22Rv1 (cell line): ENCODE data around the gene TP53AIP1.

Experiments
- ZFX ChIP-seq: fragments of 450-650 bp; IDR thresholded peaks from 2 replicates; pipeline ENCODE4 v1.6.1; 2017; ENCODE audit warnings: antibody characterized with exemption, borderline replicate concordance
- TF ChIP-seq, protein P1 (sequence below): fragments of 450-650 bp; IDR thresholded peaks from 2 replicates; pipeline ENCODE4 v1.5.1; 2017; ENCODE audit warnings: mild to moderate bottlenecking

DNA sequence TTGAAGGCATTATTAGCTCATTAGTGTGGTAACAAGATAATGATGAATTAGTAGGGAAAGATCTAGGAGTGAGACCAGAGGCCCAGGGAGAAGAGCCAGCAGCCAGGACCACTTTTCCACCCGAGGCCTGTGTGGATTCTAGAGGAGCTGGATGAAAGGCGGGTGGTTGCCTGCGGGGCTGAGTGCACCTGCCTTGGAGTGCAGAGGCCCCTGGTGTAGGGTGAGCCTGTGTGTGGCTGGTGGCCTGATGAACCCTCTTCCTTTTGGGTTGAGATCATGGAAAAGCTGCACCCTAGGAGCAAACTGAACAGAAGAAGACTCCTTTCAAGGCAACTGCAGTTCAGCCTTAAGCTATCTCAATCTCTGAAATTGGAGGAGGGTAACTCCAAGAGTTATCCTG, 5.9 kb upstream of the TP53AIP1 start:
- TF ChIP-seq, protein P1, sequence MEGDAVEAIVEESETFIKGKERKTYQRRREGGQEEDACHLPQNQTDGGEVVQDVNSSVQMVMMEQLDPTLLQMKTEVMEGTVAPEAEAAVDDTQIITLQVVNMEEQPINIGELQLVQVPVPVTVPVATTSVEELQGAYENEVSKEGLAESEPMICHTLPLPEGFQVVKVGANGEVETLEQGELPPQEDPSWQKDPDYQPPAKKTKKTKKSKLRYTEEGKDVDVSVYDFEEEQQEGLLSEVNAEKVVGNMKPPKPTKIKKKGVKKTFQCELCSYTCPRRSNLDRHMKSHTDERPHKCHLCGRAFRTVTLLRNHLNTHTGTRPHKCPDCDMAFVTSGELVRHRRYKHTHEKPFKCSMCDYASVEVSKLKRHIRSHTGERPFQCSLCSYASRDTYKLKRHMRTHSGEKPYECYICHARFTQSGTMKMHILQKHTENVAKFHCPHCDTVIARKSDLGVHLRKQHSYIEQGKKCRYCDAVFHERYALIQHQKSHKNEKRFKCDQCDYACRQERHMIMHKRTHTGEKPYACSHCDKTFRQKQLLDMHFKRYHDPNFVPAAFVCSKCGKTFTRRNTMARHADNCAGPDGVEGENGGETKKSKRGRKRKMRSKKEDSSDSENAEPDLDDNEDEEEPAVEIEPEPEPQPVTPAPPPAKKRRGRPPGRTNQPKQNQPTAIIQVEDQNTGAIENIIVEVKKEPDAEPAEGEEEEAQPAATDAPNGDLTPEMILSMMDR, result no peak
- no peak for TF ChIP-seq ZFX
